ENCODE results near the gene CEPT1.

The CEPT1 gene

DNA sequence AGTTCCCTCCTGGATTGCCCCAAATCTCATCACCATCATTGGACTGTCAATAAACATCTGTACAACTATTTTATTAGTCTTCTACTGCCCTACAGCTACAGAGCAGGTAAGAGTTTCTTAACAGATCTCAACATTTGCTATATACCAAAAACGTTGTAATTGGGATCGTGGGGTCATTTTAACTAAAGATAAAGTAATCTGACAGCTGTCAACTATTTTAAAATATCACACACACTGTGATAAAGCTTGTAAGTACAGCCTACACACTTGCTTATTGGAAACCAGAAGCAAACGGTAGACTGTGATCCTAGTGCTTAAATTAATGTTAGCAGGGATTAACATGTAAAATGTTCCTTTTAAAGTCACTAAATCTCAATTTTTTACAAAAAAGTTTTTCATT lies 7.9 kb downstream of the CEPT1 start:
- DNase-seq = no peak

GRCh38 chr1:111148376-111148881 lies 8.4 kb downstream of the CEPT1 start:
- no peak for DNase-seq

DNA sequence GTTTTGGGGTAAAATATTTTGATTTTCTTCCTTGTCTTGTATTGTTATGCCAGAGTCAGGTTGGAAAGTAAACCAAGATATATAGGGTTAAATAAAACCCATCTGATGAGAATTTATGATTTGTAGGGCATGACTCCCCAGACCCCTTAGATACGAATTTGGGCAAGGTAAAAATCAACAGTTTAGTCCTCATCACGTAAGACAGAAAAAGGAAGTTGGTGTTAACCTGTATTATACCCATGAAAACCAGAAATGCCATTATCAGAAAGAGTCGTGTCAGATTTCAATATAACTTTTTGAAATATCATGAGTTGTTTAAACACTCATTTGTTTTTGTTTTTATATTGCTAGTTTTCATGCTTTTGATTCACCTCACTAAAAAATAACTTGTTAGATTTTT lies 11.8 kb downstream of the CEPT1 start:
- no peak for DNase-seq

DNA sequence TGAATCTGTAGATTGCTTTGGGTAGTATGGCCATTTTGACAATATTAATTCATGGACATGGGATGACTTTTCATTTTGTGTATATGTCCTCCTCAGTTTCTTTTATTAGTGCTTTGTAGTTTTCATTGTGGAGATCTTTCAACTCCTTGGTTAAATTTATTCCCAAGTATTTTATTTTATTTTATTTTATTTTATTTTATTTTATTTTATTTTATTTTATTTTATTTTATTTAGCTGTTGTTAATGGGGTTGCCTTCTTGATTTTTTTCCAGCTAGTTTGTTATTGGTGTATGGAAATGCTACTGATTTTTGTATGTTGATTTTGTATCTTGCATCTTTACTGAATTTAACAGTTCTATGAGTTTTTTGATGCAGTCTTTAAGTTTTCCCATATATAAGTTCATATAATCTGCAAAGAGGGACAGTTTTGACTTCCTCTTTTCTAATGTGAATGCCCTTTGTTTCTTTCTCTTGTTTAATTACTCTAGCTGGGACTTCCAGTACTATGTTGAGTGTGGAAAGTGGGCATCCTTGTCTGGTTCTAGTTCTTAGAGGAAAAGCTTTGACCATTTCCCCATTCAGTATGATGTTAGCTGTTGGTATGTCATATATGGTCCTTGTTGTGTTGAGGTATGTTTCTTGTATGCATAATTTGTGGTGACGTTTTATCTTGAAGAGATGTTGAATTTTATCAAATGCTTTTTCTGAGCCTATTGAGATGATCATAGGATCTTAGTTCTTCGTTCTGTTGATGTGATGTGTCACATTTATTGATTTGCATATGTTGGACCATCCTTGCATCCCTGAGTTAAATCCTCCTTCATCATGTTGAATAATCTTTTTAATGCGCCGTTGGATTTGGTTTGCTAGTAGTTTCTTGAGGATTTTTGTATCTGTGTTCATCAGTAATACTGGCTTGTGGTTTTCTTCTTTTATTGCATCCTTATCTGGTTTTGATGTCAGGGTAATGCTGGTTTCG lies 14.3 kb downstream of the CEPT1 start:
- no peak for DNase-seq

- DNase-seq = no peak
Measured at GRCh38 chr1:111157431-111157830, 17.4 kb downstream of the CEPT1 start.

- no peak for DNase-seq
Measured at GRCh38 chr1:111161843-111162487, 21.9 kb downstream of the CEPT1 start.

DNA sequence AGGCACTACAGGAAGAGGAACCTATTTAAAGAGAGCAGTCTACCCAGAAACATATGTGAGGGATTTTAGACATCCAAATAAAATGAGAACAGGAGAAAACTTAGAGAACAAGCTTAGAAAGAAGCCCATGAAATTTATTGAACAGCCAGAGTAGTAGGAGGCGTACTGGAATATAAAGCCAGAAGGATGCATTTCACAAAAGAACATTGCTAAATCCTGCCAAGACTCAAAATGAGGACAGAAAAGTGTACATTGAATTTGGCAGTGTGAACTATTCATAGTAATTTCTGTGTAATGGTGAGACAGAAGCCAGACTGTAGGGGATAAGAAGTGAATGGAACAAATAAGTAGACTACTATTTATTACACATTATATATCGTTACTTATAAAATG lies 22.5 kb downstream of the CEPT1 start:
- peak in 1 of 2 donors; percentile 24 for DNase-seq

GRCh38 chr1:111163363-111163762 lies 23.3 kb downstream of the CEPT1 start:
- no peak for DNase-seq

DNA sequence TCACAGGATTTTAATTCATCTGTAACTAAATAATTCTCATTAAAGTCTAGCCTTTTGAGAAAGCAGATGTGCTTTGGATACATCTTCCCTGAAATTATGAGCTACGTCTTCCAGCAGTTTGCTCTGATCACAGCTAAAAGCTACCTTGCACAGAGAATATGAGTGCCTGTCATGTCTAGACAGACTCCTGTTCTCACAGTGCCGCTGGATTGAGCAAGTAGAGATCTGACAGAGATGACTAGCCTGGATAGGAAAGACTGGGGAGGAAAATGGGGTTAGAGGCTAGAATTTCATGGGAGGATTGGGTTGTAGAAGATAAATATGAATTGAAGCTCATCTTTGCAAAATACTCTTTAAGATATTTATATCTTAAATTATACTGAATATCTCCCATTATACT lies 24.1 kb downstream of the CEPT1 start:
- no peak for DNase-seq

DNA sequence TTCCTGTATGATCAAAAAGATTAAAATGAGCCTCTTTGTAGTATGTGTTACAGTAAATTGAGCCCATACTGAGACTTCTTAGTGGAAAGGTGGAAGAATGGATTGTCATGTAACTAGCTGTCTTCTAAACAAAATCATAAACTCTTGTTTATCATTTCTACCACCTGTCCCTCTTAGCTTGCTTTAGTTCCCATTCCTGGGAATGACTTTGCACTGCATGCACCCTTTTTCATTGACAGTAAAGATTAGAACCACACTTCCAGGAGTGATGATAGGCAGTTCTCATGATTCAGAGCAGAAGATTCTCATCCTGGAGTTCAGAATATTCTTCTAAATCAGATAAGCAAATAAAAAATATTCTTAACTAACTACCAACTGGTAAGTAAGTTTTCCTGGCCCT lies 32.4 kb downstream of the CEPT1 start:
- DNase-seq = no peak

DNA sequence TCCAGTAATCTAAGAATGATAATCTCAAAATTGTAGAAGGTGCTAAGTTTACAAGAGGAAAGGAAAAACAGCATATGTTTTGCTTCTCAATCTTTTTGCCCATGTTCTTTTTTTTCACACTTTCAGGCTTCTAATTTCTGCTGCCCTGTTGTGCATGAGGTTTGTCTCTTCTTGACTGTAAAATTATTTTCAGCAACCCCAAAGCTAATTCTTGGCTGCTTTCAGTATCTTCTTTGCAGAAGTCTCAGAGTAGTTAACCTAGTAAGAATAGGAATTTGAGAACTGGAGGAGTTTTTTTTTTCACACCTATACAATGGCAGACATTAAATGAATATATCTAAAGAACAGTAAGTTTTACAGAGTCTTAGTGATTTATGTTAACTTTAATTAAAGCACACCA lies 34.0 kb downstream of the CEPT1 start:
- no peak for DNase-seq

GRCh38 chr1:111175349-111175748 lies 35.3 kb downstream of the CEPT1 start:
- no peak for DNase-seq

GRCh38 chr1:111176678-111177077 lies 36.7 kb downstream of the CEPT1 start:
- no peak for DNase-seq

DNA sequence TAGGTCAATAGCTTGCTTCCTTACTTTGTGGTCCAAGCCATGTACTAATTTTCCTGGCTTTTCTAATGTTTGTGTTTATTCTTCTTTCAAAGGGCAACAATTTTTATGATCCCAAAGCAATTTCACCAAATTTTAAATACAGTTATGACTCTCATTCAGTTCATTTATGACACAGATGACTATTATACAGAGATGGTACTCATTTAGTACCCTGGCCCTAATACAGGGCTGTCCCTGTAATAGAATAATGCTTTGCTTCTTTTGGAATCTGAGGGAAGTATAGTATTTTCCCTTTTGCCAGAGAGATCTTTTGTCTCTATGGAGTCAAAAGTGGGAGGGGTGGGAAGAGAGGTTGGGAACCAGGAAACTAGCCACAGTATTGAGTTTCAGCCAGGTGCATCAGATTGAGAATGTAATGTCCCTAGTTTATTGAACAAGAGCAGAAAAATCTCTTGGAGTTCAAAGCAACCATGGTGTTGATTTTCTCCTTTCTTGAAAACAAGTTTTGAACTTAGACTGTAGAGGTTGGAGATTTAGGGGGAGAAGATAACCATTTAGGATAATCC lies 40.0 kb downstream of the CEPT1 start:
- no peak for DNase-seq

GRCh38 chr1:111182052-111182451 lies 42.0 kb downstream of the CEPT1 start:
- DNase-seq = no peak

DNA sequence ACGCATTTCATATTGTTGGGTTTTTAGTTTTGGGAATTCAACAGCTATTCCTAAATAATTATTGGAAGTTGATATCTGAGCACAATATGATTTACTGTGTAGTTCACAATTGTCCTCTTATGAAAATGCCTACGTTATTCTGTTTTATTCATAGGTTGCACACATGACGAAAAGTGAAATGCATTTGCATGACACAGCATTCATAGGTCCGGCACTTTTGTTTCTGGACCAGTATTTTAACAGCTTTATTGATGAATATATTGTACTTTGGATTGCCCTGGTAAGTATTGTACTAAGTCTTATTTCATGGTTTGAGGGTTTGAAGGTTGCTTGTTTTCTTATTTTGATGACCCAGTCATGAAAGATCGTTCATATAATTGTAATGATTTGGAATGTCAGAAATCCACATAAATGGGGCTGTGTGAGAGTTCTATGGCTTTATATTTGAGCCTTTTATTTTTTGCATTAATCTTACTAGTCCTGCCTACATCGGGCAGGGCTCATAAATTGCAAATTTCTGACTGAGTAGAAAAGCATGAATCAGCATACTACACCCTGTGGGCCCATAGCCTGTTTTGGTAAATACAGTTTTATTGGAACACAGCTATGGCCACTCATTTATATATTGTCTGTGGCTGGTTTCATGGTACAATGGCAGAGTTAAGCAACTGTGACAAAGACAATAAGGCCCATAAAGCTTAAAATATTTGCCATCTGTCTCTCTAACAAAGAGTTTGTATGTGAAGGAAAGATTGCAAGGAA lies 43.5 kb downstream of the CEPT1 start:
- no peak for DNase-seq

DNA sequence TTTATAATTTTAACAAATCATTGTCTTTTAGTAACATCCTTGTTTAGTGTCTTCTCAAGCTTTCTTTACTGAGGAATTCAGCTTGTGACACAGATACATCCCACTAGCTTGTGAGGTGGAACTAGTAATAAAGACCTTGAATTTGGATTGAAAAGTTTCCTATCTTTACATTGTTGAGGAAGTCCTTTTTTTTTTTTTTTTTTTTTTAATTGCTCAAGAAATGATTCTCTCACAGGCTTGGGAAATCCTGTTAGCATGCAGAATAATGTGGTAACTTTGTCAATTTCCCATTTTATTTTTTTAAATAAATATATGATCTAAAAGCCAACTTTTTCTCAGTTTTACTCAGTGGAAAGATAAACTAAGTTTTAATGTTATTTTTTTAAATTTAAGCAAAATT lies 44.6 kb downstream of the CEPT1 start:
- DNase-seq = no peak

DNA sequence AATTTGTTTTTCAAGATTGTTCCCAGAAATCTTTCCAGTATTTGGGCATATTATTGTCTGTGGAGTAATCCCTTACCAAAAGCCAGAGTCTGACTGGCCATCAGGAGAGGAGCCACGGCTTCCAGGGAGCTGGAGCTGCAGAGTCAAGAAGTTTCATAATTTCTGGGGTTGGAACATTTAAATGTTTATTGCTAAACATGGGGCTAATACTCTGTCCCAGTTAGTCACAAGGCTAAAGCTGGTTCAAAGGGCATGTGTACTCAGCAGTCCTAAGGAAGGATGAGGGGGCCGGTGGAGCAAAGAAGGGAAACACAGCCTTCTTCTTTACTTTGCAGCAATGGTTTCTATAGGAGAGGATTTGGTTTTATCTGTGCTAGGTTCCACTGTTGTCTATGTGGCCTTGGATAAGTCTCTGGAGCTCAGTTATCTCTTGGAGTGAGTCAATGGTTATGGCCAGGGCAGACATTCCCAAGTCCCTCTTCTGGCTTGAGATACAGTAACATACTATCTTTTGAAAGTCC lies 51.0 kb downstream of the CEPT1 start:
- no peak for DNase-seq

- DNase-seq = no peak
Measured at GRCh38 chr1:111191496-111191895, 51.5 kb downstream of the CEPT1 start.

GRCh38 chr1:111192074-111192473 lies 52.1 kb downstream of the CEPT1 start:
- DNase-seq = no peak

DNA sequence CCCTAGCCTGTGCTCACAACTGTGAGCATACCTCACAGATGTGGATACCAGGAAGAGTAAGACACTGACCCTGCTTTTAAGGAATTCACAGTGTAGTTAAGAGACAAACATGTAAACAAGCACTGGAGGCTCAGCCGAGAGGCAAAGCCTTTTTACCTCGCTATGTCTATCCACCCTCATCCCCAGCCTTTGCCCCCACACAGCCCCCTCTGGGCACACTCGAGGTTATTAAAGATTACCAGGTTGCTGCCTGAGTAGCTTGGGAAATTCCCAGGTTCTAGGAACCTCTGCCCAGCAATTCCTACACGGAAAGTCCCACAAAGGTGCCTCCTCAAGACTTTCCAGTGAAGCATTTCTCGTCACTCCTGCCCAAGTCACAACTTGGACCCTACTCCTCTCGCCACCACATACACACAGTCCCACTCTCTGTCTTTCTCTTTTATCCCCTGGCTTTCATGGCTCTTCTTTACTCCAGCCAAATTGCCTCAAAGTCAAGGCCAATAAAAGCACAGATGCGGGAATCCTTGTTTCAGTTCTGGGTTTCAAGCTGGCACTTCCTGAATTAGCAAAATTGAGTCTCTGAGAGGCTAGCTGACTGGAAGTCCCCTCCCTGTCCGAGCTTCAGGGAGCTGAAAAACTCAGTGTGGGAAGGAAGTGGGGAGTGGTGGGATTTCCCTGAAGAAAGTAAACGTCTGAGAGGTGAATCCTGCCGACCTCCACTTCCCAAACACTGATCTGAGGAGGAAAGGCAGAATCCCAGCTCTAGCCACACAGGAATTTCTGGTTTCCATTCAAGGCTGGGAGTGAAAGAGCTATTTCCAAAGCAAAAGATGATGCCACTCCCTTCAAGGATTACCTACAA lies 52.9 kb downstream of the CEPT1 start:
- DNase-seq = peak; percentile 14 to 38

All from hippocampal formation (tissue), 2 donors.